Fibroblast of villous mesenchyme (primary cell): ENCODE results near the gene DIPK1B. TPM values are rescaled to one million over a fixed set of nuclear protein-coding genes. Genes with fewer than 3 reads are reported as not detected.
A peak's percentile ranks its signal among the peaks of the same experiment; 100 is the strongest.
"Not testable (repeated sequence)": the region's sequence is repeated elsewhere in the genome, so short reads cannot be mapped to it uniquely, and the experiment has no call there.

Experiments used
- DNase-seq: peaks from one replicate; pipeline ENCODE4 v3.0.0-alpha.2; 2010; ENCODE audit warnings: low read depth
- H3K4me3 ChIP-seq: 2 replicates; pipeline ENCODE4 v1.5.1; 2011; ENCODE audit warnings: low read depth, mild to moderate bottlenecking, low read length
- CTCF ChIP-seq: IDR thresholded peaks from 2 replicates; pipeline ENCODE4 v1.5.1; 2012; ENCODE audit warnings: low read depth, mild to moderate bottlenecking, low read length; ENCODE audit not compliant: insufficient read depth
- total RNA-seq: library from RNA; depleted of rRNA; stranded (reverse); fragments of >200 nt; gene quantifications from 2 replicates; pipeline ENCODE4 v1.2.3, GENCODE V29; 2012

DIPK1B gene
- total RNA-seq, 1 donor = 0.43 TPM

- H3K4me3 ChIP-seq = no peak overlapping the region
- TF ChIP-seq CTCF = no peak
- no peak for DNase-seq
Measured at GRCh38 chr9:136763649-136764035, 51.3 kb downstream of the DIPK1B start.

- no peak within 1 kb of the TSS for H3K4me3 ChIP-seq
- no peak for TF ChIP-seq CTCF
- no peak for DNase-seq
Measured at GRCh38 chr9:136764301-136764891, 52.0 kb downstream of the DIPK1B start, which contains the start of gene LCN15. LCN15 (minus strand) TSS chr9:136764518; CDS start chr9:136764488, 30 bp downstream.

- no peak for DNase-seq
- TF ChIP-seq CTCF = no peak
- H3K4me3 ChIP-seq = no peak overlapping the region
Measured at GRCh38 chr9:136765041-136765440, 52.7 kb downstream of the DIPK1B start.

DNA sequence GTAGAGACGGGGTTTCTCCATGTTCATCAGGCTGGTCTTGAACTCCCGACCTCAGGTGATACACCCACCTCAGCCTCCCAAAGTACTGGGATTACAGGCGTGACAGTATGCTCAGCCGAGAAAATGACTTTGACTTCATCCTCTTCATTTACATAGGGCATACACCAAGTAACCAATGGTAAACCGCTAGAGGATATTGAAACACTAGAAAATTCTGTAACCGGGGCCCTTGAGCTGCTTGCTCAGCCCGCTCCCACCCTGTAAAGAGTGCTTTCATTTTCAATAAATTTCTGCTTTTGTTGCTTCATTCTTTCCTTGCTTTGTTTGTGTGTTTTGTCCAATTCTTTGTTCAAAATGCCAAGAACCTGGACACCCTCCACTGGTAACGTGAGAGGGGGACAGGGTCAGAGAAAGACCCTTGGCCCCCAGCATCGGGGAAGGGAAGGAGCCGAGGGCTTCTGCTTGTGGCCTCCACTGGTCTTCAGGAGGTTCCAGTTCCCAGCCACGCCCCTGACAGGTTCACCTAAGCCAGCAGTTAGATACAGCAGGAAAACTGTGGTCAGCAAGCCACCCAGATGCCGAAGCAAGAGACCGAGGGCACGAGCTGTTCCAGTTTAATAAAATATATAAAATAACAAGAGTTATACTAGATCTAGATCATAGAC is 53.5 kb downstream of the DIPK1B start:
- DNase-seq, H3K4me3 ChIP-seq: not testable (repeated sequence)

DNA sequence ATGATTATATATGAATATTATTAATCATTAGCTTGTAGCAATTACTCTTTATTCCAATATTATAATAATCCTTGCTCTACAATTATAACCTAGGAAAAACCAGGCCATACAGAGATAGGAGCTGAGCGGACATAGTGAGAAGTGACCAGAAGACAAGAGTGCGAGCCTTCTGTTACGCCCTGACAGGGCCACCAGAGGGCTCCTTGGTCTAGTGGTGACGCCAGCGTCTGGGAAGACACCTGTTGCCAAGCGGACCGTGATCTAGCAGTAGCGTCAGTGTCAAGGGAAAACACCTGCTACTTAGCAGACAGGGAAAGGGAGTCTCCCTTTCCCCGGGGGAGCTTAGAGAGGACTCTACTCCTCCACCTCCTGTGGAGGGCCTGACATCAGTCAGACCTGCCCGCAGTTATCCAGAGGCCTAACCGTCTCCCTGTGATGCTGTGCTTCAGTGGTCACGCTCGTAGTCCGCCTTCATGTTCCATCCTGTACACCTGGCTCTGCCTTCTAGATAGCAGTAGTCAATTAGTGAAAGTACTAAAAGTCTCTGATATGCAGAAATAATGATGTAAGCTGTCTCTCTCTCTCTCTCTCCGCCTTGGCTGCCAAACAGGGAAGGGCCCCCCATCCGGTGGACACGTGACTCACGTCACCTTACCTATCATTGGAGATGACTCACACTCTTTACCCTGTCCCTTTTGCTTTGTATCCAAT is 54.2 kb downstream of the DIPK1B start:
- peak; percentile 49 for TF ChIP-seq CTCF
- DNase-seq = peak; percentile 51
- H3K4me3 ChIP-seq = not testable (repeated sequence)

DNA sequence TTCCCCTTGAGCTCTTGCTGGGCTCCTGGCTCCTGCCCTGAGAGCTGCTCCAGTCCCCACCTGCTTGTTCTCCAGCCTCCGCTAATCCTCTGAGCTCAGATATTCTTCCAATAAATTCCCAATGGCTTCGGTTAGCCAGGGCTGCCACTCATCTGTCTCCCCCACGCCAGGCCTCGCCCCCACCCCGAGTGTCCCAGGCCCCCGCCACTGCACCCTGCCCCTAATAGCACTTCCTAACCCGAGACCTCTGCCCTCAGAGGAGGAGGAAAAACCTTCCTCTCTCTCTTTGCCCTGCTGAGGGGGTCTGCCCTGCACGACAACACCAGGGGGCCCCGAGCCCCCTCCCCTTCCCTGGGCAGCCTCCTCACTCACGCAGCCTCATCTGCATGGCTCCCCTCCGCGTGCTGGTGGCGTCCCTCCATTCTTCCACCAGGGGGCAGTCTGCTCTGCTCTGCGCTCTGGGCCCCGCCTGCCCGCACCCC is 57.4 kb downstream of the DIPK1B start:
- no peak overlapping the region for H3K4me3 ChIP-seq
- no peak for DNase-seq
- TF ChIP-seq CTCF = peak; percentile 58

DNA sequence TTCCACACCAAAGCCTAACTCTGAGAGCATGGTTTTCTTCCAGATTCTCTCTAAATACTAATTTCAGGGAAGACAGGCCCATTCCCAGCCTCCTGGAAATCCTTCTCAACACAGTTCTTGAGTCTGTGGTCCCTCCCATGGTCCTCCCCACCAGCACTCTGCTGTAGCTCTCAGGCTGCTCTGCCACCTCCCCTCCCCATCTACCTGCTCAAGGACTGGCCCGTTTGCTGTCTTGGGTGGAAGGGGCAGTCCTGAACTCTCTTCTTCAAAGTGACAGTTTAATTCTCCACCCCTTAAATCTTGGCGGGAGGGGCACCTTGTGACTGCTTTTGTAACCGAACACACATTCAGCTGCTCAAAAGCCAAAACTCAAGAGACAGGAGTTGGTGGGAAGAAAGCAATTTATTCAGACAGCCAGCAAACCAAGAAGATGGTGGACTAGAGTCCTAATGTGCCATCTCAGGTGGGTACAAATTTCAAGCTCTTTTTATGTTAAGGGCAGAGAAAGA is 59.6 kb downstream of the DIPK1B start:
- no peak overlapping the region for H3K4me3 ChIP-seq
- no peak for TF ChIP-seq CTCF
- no peak for DNase-seq
